Loucy (cell line): ENCODE data around the gene DPP4.

ENCODE experiments used
- H2AFZ ChIP-seq: fragments of 200-600 bp; sonication (generic); 2 replicates; pipeline ENCODE4 v1.6.0; 2016; ENCODE audit warnings: antibody characterized with exemption, mild to moderate bottlenecking, low read length, moderate library complexity
- H3F3A ChIP-seq: fragments of 200-600 bp; 2 replicates; pipeline ENCODE4 v1.6.0; 2016; ENCODE audit warnings: antibody characterized with exemption, low read depth, mild to moderate bottlenecking
- H3K27me3 ChIP-seq: fragments of 200-600 bp; sonication (generic); 2 replicates; pipeline ENCODE4 v1.6.1; 2014; ENCODE audit warnings: low read length, mild to moderate bottlenecking; ENCODE audit not compliant: insufficient read depth, poor library complexity, severe bottlenecking
- H3K36me3 ChIP-seq: fragments of 200-600 bp; sonication (generic); 2 replicates; pipeline ENCODE4 v1.6.1; 2016; ENCODE audit warnings: low read length; ENCODE audit not compliant: insufficient read depth
- H3K4me1 ChIP-seq: fragments of 200-600 bp; sonication (generic); 2 replicates; pipeline ENCODE4 v1.5.1; 2014; ENCODE audit warnings: low read length, mild to moderate bottlenecking; ENCODE audit not compliant: insufficient read depth, poor library complexity, severe bottlenecking
- H3K4me2 ChIP-seq: fragments of 200-600 bp; sonication (generic); 2 replicates; pipeline ENCODE4 v1.6.0; 2014; ENCODE audit warnings: antibody characterized with exemption, low read length, low read depth, mild to moderate bottlenecking; ENCODE audit not compliant: poor library complexity, severe bottlenecking
- H3K4me3 ChIP-seq: fragments of 200-600 bp; sonication (generic); 2 replicates; pipeline ENCODE4 v1.5.1; 2014; ENCODE audit warnings: low read length, mild to moderate bottlenecking, mixed read lengths; ENCODE audit not compliant: poor library complexity, severe bottlenecking
- H3K79me2 ChIP-seq: fragments of 200-600 bp; sonication (generic); 2 replicates; pipeline ENCODE4 v1.6.1; 2014; ENCODE audit warnings: low read length; ENCODE audit not compliant: insufficient read depth
- H3K9ac ChIP-seq: fragments of 200-600 bp; sonication (generic); 2 replicates; pipeline ENCODE4 v1.6.0; 2014; ENCODE audit warnings: mild to moderate bottlenecking, low read depth, low read length, moderate library complexity; ENCODE audit not compliant: poor library complexity, severe bottlenecking
- H3K9me2 ChIP-seq: fragments of 200-600 bp; sonication (generic); replicated peaks from 2 replicates; pipeline ENCODE4 v1.6.1; 2016; ENCODE audit warnings: low read depth, low read length, mixed read lengths
- H3K9me3 ChIP-seq: fragments of 200-600 bp; sonication (generic); 2 replicates; pipeline ENCODE4 v1.6.1; 2014; ENCODE audit warnings: mild to moderate bottlenecking, antibody characterized with exemption, low read length, low read depth; ENCODE audit not compliant: insufficient read depth
- H4K20me1 ChIP-seq: fragments of 200-600 bp; sonication (generic); 2 replicates; pipeline ENCODE4 v1.6.0; 2014; ENCODE audit warnings: antibody characterized with exemption, low read length, mild to moderate bottlenecking; ENCODE audit not compliant: insufficient read depth, poor library complexity, severe bottlenecking
- CTCF ChIP-seq: fragments of 200-600 bp; sonication (generic); conservative IDR thresholded peaks from 2 replicates; pipeline ENCODE4 v1.5.1; 2014; ENCODE audit warnings: mild to moderate bottlenecking, antibody characterized with exemption, low read length
- EZH2phosphoT487 ChIP-seq: fragments of 200-600 bp; IDR thresholded peaks from 2 replicates; pipeline ENCODE4 v1.6.1; 2018; ENCODE audit warnings: antibody characterized with exemption, mild to moderate bottlenecking, moderate library complexity, borderline replicate concordance

DPP4 gene

GRCh38 chr2:162092008-162092390, 18.0 kb upstream of the DPP4 start:
- no peak overlapping the region for H3K4me2 ChIP-seq
- no peaks in the 10 kb centered on the region for H4K20me1 ChIP-seq
- no peaks in the 10 kb centered on the region for H3F3A ChIP-seq
- no peaks in the 10 kb centered on the region for H3K9me3 ChIP-seq
- H3K27me3 ChIP-seq: no peaks in the 10 kb centered on the region
- no peaks in the 10 kb centered on the region for H3K4me1 ChIP-seq
- H3K9me2 ChIP-seq: no peaks in the 10 kb centered on the region
- no peak overlapping the region for H3K9ac ChIP-seq
- no peak for TF ChIP-seq EZH2phosphoT487
- no peak for TF ChIP-seq CTCF
- H3K4me3 ChIP-seq: no peak overlapping the region
- no peaks in the 10 kb centered on the region for H3K79me2 ChIP-seq
- H3K36me3 ChIP-seq: no peaks in the 10 kb centered on the region
- H2AFZ ChIP-seq: no peak overlapping the region

DNA sequence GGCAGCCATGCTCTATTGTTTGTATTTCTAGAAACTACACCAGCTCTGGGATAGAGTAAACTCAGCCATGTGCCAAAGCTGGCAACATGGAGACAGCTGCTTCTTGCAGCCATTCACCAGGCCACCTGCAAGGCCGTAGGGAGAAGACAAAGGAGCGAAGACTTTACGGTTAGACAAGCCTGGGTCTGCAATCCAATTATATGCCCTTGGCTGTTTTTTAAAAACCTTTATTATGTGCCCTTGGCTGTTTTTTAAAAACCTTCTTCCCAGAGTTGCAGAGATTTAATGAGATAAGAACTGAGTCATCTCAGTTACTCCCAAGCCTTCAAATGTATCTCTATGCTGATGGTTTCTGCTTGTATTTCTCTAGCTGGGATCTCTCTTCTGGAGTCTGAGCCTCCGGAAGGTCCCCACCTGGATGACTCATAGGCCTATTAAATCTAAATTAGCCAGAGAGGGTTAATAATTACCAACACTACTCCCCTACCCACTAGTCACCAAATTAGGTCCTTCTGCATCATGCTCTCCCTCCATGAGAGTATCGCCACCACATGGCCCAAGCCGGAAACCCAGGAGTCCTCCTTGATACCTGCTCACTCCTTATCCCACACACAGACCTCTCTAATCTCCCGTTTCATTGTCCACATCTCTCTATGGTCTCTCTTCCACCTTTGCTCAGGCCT, 17.5 kb upstream of the DPP4 start:
- H3K4me3 ChIP-seq: no peak overlapping the region
- H3K9ac ChIP-seq: no peak overlapping the region
- H3K27me3 ChIP-seq: no peaks in the 10 kb centered on the region
- no peaks in the 10 kb centered on the region for H4K20me1 ChIP-seq
- no peak overlapping the region for H3K4me2 ChIP-seq
- H3K79me2 ChIP-seq: no peaks in the 10 kb centered on the region
- H3K9me2 ChIP-seq: no peaks in the 10 kb centered on the region
- H3F3A ChIP-seq: no peaks in the 10 kb centered on the region
- no peaks in the 10 kb centered on the region for H3K9me3 ChIP-seq
- no peak for TF ChIP-seq EZH2phosphoT487
- TF ChIP-seq CTCF: peak; percentile 56
- H2AFZ ChIP-seq: no peak overlapping the region
- no peaks in the 10 kb centered on the region for H3K36me3 ChIP-seq
- H3K4me1 ChIP-seq: no peaks in the 10 kb centered on the region

GRCh38 chr2:162090109-162090508, 16.1 kb upstream of the DPP4 start:
- Histone ChIP-seq H3K9ac (no peak overlapping the region), H3K79me2 (no peaks in the 10 kb centered on the region), H3K4me3 (no peak overlapping the region), H3K9me2 (no peaks in the 10 kb centered on the region), H3K9me3 (no peaks in the 10 kb centered on the region), H3K36me3 (no peaks in the 10 kb centered on the region), H3F3A (no peaks in the 10 kb centered on the region), H2AFZ (no peak overlapping the region), H3K27me3 (no peaks in the 10 kb centered on the region), H3K4me1 (no peaks in the 10 kb centered on the region), H3K4me2 (no peak overlapping the region), H4K20me1 (no peaks in the 10 kb centered on the region)
- no peak for TF ChIP-seq EZH2phosphoT487
- no peak for TF ChIP-seq CTCF
